ENCODE data around the gene CATSPERD. TPM values are rescaled to one million over a fixed set of nuclear protein-coding genes. Genes with fewer than 3 reads are reported as not detected.

The CATSPERD gene
- total RNA-seq, 1 experiment from 2014 or later = not detected

GRCh38 chr19:5784581-5785147, 64.2 kb downstream of the CATSPERD start, which contains the start of gene PRR22:
Gene PRR22, minus strand, starts transcription at chr19:5784746. Its CDS starts 86 bp downstream, at chr19:5784660.
- Histone ChIP-seq H3K9ac (ENCODE audit: low read length) (no peak within 1 kb of the TSS), H3F3A (ENCODE audit: low read length, unreplicated experiment) (no peaks in the 10 kb centered on the region), H4K20me1 (ENCODE audit: low read length) (no peaks in the 10 kb centered on the region), H2AFZ (ENCODE audit: low read length) (no peak within 1 kb of the TSS), H3K27me3 (ENCODE audit: low read length) (no peaks in the 10 kb centered on the region), H3K4me3 (ENCODE audit: low read length) (no peak within 1 kb of the TSS), H3K4me1 (ENCODE audit: insufficient read depth, low read length) (peaks cover 1% of the 10 kb centered on the region; the same call in 1 of the 2 replicates), H3K9me3 (ENCODE audit: low read length) (no peaks in the 10 kb centered on the region), H3K4me2 (ENCODE audit: low read length) (no peak within 1 kb of the TSS), H3K27ac (ENCODE audit: low read length) (no peak within 1 kb of the TSS), H3K79me2 (ENCODE audit: low read length) (peaks cover 8% of the 10 kb centered on the region), H3K36me3 (ENCODE audit: low read depth, low read length) (peaks cover 39% of the 10 kb centered on the region), H3K9me2 (replicated peaks; ENCODE audit: low read length) (no peaks in the 10 kb centered on the region)
- ChIA-PET CTCF (no interaction called here), POLR2A (ENCODE audit: unreplicated experiment) (no interaction called here)
- no TSS peak for BruUV-seq (replicated peaks)
- intact Hi-C loops (cut with micrococcal nuclease) = no loop called here
- ATAC-seq (no peak), DNase-seq (no peak)
- no peak for TF ChIP-seq CTCF (conservative IDR thresholded peaks at IDR 0.05; ENCODE audit: low read depth, low read length)
- TF ChIP-seq EZH2phosphoT487 (IDR thresholded peaks at IDR 0.05; ENCODE audit: borderline replicate concordance, low read length) = no peak
- TF ChIP-seq EZH2 (IDR thresholded peaks at IDR 0.05; ENCODE audit: low read length, unreplicated experiment) = no peak

GRCh38 chr19:5785423-5785822, 65.0 kb downstream of the CATSPERD start:
- BruUV-seq (replicated peaks) = no TSS peak
- no peak overlapping the region for H3K9ac ChIP-seq (ENCODE audit: low read length)
- DNase-seq (no peak), ATAC-seq (no peak)
- H3K9me3 ChIP-seq (ENCODE audit: low read length) = no peaks in the 10 kb centered on the region
- H3K79me2 ChIP-seq (ENCODE audit: low read length) = peaks cover 15% of the 10 kb centered on the region
- no peak overlapping the region for H3K4me3 ChIP-seq (ENCODE audit: low read length)
- H3K36me3 ChIP-seq (ENCODE audit: low read depth, low read length) = peaks cover 45% of the 10 kb centered on the region
- H3K27ac ChIP-seq (ENCODE audit: low read length) = no peak overlapping the region
- no peaks in the 10 kb centered on the region for H3F3A ChIP-seq (ENCODE audit: low read length, unreplicated experiment)
- 0 out of 2 replicates have a peak, but pooled peaks cover 4% of the 10 kb centered on the region for H4K20me1 ChIP-seq (ENCODE audit: low read length)
- H3K4me2 ChIP-seq (ENCODE audit: low read length) = no peak overlapping the region
- no peaks in the 10 kb centered on the region for H3K9me2 ChIP-seq (replicated peaks; ENCODE audit: low read length)
- no peaks in the 10 kb centered on the region for H3K27me3 ChIP-seq (ENCODE audit: low read length)
- peaks cover 8% of the 10 kb centered on the region for H3K4me1 ChIP-seq (ENCODE audit: insufficient read depth, low read length)
- intact Hi-C loops (cut with micrococcal nuclease) = no loop called here
- H2AFZ ChIP-seq (ENCODE audit: low read length) = no peak overlapping the region
- TF ChIP-seq EZH2phosphoT487 (IDR thresholded peaks at IDR 0.05; ENCODE audit: borderline replicate concordance, low read length) (no peak), CTCF (conservative IDR thresholded peaks at IDR 0.05; ENCODE audit: low read depth, low read length) (no peak), EZH2 (IDR thresholded peaks at IDR 0.05; ENCODE audit: low read length, unreplicated experiment) (no peak)
- ChIA-PET POLR2A (ENCODE audit: unreplicated experiment) (no interaction called here), CTCF (no interaction called here)

DNA sequence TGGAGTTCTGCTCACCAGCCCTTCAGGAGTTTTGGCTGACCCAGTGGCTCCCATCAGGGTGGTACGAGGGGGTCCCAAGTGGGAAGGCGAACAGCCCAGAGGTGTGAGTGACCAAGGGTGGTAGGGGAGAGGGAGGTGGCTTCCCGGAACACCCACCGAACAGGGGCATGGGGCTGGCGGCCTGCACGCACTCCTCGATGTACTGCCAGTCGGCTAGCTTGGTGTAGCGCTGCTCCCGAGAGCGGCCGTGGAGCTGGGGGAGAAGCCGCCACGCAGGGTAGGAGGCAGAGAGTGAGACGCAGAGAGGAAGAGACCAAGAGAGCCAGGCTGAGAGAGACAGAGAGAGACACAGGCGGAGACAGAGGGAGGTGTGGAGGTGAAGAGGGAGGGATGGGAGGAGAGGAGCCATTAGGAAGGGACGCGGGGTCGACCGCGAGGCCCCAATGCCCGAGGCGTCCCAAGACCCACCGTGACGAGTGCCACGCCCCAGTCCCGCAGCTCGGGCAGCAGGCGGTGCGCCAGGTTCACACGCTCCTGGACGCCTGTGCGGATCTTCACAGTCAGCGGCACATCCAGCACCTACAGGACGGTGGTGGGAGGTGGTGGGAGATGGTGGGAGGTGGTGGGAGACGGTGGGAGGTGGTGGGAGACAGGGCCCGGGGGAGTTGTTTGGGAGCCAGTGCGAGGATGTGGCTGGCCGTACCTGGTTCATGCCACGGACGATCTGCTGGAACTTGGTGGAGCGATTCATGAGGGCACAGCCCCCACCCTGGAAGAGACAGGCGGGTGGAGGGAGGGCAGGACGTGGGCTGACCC, 66.4 kb downstream of the CATSPERD start:
- H3K4me1 ChIP-seq (ENCODE audit: insufficient read depth, low read length) = peaks cover 8% of the 10 kb centered on the region
- H3K27ac ChIP-seq (ENCODE audit: low read length) = no peak overlapping the region
- ChIA-PET CTCF (no interaction called here), POLR2A (ENCODE audit: unreplicated experiment) (no interaction called here)
- 0 out of 2 replicates have a peak, but pooled peaks cover 4% of the 10 kb centered on the region for H4K20me1 ChIP-seq (ENCODE audit: low read length)
- no peaks in the 10 kb centered on the region for H3K9me3 ChIP-seq (ENCODE audit: low read length)
- H3K4me2 ChIP-seq (ENCODE audit: low read length) = no peak overlapping the region
- H3K9ac ChIP-seq (ENCODE audit: low read length) = no peak overlapping the region
- H3K79me2 ChIP-seq (ENCODE audit: low read length) = peaks cover 15% of the 10 kb centered on the region
- no peaks in the 10 kb centered on the region for H3F3A ChIP-seq (ENCODE audit: low read length, unreplicated experiment)
- H3K27me3 ChIP-seq (ENCODE audit: low read length) = no peaks in the 10 kb centered on the region
- no peak overlapping the region for H2AFZ ChIP-seq (ENCODE audit: low read length)
- no peak for DNase-seq
- ATAC-seq = no peak
- no peaks in the 10 kb centered on the region for H3K9me2 ChIP-seq (replicated peaks; ENCODE audit: low read length)
- TF ChIP-seq CTCF (conservative IDR thresholded peaks at IDR 0.05; ENCODE audit: low read depth, low read length) = no peak
- TF ChIP-seq EZH2 (IDR thresholded peaks at IDR 0.05; ENCODE audit: low read length, unreplicated experiment) = no peak
- no peak for TF ChIP-seq EZH2phosphoT487 (IDR thresholded peaks at IDR 0.05; ENCODE audit: borderline replicate concordance, low read length)
- no TSS peak for BruUV-seq (replicated peaks)
- peaks cover 45% of the 10 kb centered on the region for H3K36me3 ChIP-seq (ENCODE audit: low read depth, low read length)
- intact Hi-C loops (cut with micrococcal nuclease) = no loop called here
- H3K4me3 ChIP-seq (ENCODE audit: low read length) = no peak overlapping the region
